Heart left ventricle (tissue), 13 donors: ENCODE data around the gene CA4.

Experiments
- POLR2A ChIP-seq, 2 donors: fragments of 450-650 bp; IDR thresholded peaks; one replicate each; pipeline ENCODE4 v1.6.1; 2017; ENCODE audit warnings: antibody characterized with exemption in 2 of 2, mild to moderate bottlenecking in 2 of 2, moderate library complexity in 2 of 2
- TF ChIP-seq, protein P1 (sequence below), 12 donors: fragments of 200-600 bp; sonication (generic) in 4 of 12; IDR thresholded peaks; one replicate each; pipeline versions ENCODE4 v1.5.0 to v1.8.0; 2018 to 2022; ENCODE audit warnings: antibody characterized with exemption in 12 of 12, mild to moderate bottlenecking in 5 of 12
- donor health status: ischemic (EF 13 %, LVEDD 7.1; RV severe dilation, severe dysfunction).
- donor health status: DM: no; HTN: yes; CAD: no.
- donor health status: DM: no; HTN: no; CAD: no.
- donor health status: ischemic (EF 25% LVEDD 6.9; RV normal size, moderate dysfunction).
- donor health status: ischemic (EF 25% LVEDD 5.7; RV mildly dilated, moderate dysfunction).
- donor health status: ischemic (EF 35%, LVEDD 5.7; RV mildly dilated, moderate dysfunction).
- donor health status: nonischemic (EF 11% LVEDD 7.7; RV severe dilation, severe dysfunction).
- donor health status: DM: yes; HTN: yes; CAD: no.
- donor health status: PGD.
- donor health status: ischemic (EF 29% LVEDD 5.4; RV normal size, mild dysfunction).
- donor health status: nonischemic (EF 23%, LVEDD 6.1; RV moderate dilation, normal function).

DNA sequence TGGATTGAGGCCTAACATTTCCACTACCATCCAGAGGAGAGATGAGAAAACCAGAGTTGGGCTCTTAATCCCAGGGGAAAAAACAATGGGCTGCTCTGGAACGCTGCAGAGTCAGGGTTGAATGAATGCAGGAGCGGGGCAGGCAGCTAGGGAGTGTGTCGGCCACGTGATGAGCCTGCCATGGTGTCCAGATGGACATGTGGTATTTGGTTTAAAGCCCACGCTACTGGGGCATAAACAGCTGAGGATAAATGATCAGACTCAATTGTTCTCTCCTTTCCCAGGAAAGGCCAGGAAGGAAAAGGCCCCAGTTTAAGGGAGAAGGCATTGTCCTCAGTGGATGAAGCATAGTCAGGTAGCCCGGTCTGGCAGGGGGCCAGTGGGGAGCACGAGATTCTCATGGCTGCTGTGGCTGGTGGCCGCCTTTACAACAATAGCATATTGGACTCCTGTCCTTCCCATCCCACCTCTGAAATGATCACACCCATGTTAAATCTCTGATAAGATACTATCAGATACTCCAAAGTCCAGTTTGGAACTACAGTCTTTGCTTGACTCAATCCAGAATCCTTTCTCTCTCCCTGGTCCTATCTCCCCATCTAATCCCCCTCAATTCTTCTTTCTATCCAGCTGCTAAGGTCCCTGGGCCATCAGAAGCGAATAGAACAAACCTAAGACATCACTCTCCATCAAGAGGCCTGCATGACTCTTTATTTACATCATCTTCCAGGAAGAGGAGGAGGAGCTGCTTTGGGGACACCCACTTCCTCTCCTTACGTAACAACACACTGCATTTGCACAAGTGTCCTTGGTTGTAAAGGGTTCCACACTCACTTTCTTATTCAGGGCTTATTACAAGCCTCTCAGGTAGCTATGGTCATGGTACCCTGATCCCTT lies 20.4 kb downstream of the CA4 start:
- no peak for TF ChIP-seq POLR2A (IDR thresholded peaks at IDR 0.05)
- TF ChIP-seq, protein P1, sequence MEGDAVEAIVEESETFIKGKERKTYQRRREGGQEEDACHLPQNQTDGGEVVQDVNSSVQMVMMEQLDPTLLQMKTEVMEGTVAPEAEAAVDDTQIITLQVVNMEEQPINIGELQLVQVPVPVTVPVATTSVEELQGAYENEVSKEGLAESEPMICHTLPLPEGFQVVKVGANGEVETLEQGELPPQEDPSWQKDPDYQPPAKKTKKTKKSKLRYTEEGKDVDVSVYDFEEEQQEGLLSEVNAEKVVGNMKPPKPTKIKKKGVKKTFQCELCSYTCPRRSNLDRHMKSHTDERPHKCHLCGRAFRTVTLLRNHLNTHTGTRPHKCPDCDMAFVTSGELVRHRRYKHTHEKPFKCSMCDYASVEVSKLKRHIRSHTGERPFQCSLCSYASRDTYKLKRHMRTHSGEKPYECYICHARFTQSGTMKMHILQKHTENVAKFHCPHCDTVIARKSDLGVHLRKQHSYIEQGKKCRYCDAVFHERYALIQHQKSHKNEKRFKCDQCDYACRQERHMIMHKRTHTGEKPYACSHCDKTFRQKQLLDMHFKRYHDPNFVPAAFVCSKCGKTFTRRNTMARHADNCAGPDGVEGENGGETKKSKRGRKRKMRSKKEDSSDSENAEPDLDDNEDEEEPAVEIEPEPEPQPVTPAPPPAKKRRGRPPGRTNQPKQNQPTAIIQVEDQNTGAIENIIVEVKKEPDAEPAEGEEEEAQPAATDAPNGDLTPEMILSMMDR (IDR thresholded peaks at IDR 0.05) = no peak
